H9 (cell line): Measurements from ENCODE around the gene ENPP1. TPM values are rescaled to one million over a fixed set of nuclear protein-coding genes. Genes with fewer than 3 reads are reported as not detected.

Source experiments
- DNase-seq: peaks from one replicate; pipeline ENCODE4 v3.0.0-alpha.2; 2017
- H2AFZ ChIP-seq: one replicate; pipeline ENCODE4 v1.6.1; 2013; ENCODE audit warnings: mild to moderate bottlenecking, low read length, control low read depth, moderate library complexity
- H2AK5ac ChIP-seq: 2 replicates; pipeline ENCODE4 v1.6.1; 2013; ENCODE audit warnings: low read length, control low read depth, mixed read lengths; ENCODE audit not compliant: insufficient read length
- H2BK120ac ChIP-seq: one replicate; pipeline ENCODE4 v1.6.1; 2013; ENCODE audit warnings: low read depth, mild to moderate bottlenecking, low read length, control low read depth, inconsistent platforms; ENCODE audit not compliant: poor library complexity, severe bottlenecking
- H2BK12ac ChIP-seq: 2 replicates; pipeline ENCODE4 v1.6.1; 2013; ENCODE audit warnings: low read length, control low read depth, mixed read lengths, low read depth; ENCODE audit not compliant: insufficient read length
- H2BK15ac ChIP-seq: 2 replicates; pipeline ENCODE4 v1.6.1; 2013; ENCODE audit warnings: low read depth, low read length, control low read depth
- H2BK20ac ChIP-seq: one replicate; pipeline ENCODE4 v1.6.1; 2013; ENCODE audit warnings: low read depth, mild to moderate bottlenecking, low read length, control low read depth, inconsistent platforms; ENCODE audit not compliant: poor library complexity, severe bottlenecking
- H2BK5ac ChIP-seq: 2 replicates; pipeline ENCODE4 v1.6.1; 2013; ENCODE audit warnings: low read length, control low read depth, mixed read lengths; ENCODE audit not compliant: insufficient read length
- H3K14ac ChIP-seq: 2 replicates; pipeline ENCODE4 v1.6.1; 2013; ENCODE audit warnings: low read length, control low read depth; ENCODE audit not compliant: insufficient read depth
- H3K18ac ChIP-seq: 2 replicates; pipeline ENCODE4 v1.6.1; 2013; ENCODE audit warnings: low read depth, mild to moderate bottlenecking, mixed read lengths, low read length, control low read depth; ENCODE audit not compliant: insufficient read length
- H3K23ac ChIP-seq: 2 replicates; pipeline ENCODE4 v1.6.1; 2013; ENCODE audit warnings: low read length, control low read depth, mixed read lengths, low read depth; ENCODE audit not compliant: insufficient read length
- H3K23me2 ChIP-seq: 2 replicates; pipeline ENCODE4 v1.6.1; 2013; ENCODE audit warnings: low read depth, mild to moderate bottlenecking, mixed read lengths, low read length, control low read depth; ENCODE audit not compliant: insufficient read length, poor library complexity, severe bottlenecking
- H3K27ac ChIP-seq: 2 replicates; pipeline ENCODE4 v1.5.1; 2013; ENCODE audit warnings: low read length, control low read depth, mixed read lengths, low read depth; ENCODE audit not compliant: insufficient read length
- H3K27me3 ChIP-seq: 2 replicates; pipeline ENCODE4 v1.6.1; 2013; ENCODE audit warnings: low read length, control low read depth, inconsistent platforms; ENCODE audit not compliant: insufficient read depth
- H3K4ac ChIP-seq: 2 replicates; pipeline ENCODE4 v1.6.1; 2013; ENCODE audit warnings: low read depth, mild to moderate bottlenecking, control low read depth, inconsistent platforms, low read length, moderate library complexity
- H3K4me1 ChIP-seq: 2 replicates; pipeline ENCODE4 v1.6.1; 2013; ENCODE audit warnings: low read length, control low read depth, inconsistent platforms; ENCODE audit not compliant: insufficient read depth
- H3K4me2 ChIP-seq: 2 replicates; pipeline ENCODE4 v1.6.1; 2013; ENCODE audit warnings: low read length, control low read depth, mixed read lengths; ENCODE audit not compliant: insufficient read length, insufficient read depth
- H3K56ac ChIP-seq: 2 replicates; pipeline ENCODE4 v1.6.1; 2013; ENCODE audit warnings: low read depth, mild to moderate bottlenecking, mixed read lengths, low read length, control low read depth; ENCODE audit not compliant: insufficient read length
- H3K79me1 ChIP-seq: 2 replicates; pipeline ENCODE4 v1.6.1; 2013; ENCODE audit warnings: low read depth, mild to moderate bottlenecking, moderate library complexity, low read length, control low read depth, inconsistent platforms; ENCODE audit not compliant: insufficient read depth, poor library complexity, severe bottlenecking
- H3K79me2 ChIP-seq: 2 replicates; pipeline ENCODE4 v1.6.1; 2013; ENCODE audit warnings: low read length, control low read depth, inconsistent platforms; ENCODE audit not compliant: insufficient read depth
- H3K9ac ChIP-seq: 2 replicates; pipeline ENCODE4 v1.6.1; 2013; ENCODE audit warnings: low read length, control low read depth, mixed read lengths; ENCODE audit not compliant: insufficient read length; ENCODE audit errors: extremely low read depth
- H3K9me3 ChIP-seq: one replicate; pipeline ENCODE4 v1.6.1; 2013; ENCODE audit warnings: low read depth, low read length, inconsistent platforms; ENCODE audit not compliant: control insufficient read depth
- H3T11ph ChIP-seq: one replicate; pipeline ENCODE4 v1.6.1; 2013; ENCODE audit warnings: mild to moderate bottlenecking, low read length, control low read depth, inconsistent platforms
- H4K20me1 ChIP-seq: one replicate; pipeline ENCODE4 v1.6.1; 2013; ENCODE audit not compliant: control insufficient read depth, insufficient read length, insufficient read depth
- H4K5ac ChIP-seq: 2 replicates; pipeline ENCODE4 v1.6.1; 2013; ENCODE audit warnings: low read depth, mild to moderate bottlenecking, mixed read lengths, low read length, control low read depth; ENCODE audit not compliant: insufficient read length
- H4K8ac ChIP-seq: replicated peaks from 2 replicates; pipeline ENCODE4 v1.6.1; 2013; ENCODE audit warnings: low read length, control low read depth, mixed read lengths, low read depth; ENCODE audit not compliant: insufficient read length
- H4K91ac ChIP-seq: 2 replicates; pipeline ENCODE4 v1.6.1; 2013; ENCODE audit warnings: low read depth, mild to moderate bottlenecking, moderate library complexity, mixed read lengths, low read length, control low read depth; ENCODE audit not compliant: insufficient read length
- H3K27ac Mint-ChIP-seq, 3 experiments: 2 replicates in 2 of 3; 3 replicates in 1 of 3; pipeline ENCODE4 v1.8.0; 2020 to 2021; ENCODE audit warnings: mixed read lengths in 3 of 3, mild to moderate bottlenecking in 1 of 3, moderate library complexity in 1 of 3
- H3K27me3 Mint-ChIP-seq: 2 replicates; pipeline ENCODE4 v1.8.0; 2021; ENCODE audit warnings: low read depth, mild to moderate bottlenecking, moderate library complexity, mixed read lengths
- H3K36me3 Mint-ChIP-seq, 3 experiments: 2 replicates in 2 of 3; 3 replicates in 1 of 3; pipeline ENCODE4 v1.8.0; 2020 to 2021; ENCODE audit warnings: low read depth in 3 of 3, mixed read lengths in 3 of 3; ENCODE audit not compliant: insufficient read depth in 1 of 3
- H3K4me1 Mint-ChIP-seq, 2 experiments: 2 replicates each; pipeline ENCODE4 v1.8.0; 2020; ENCODE audit warnings: mixed read lengths in 2 of 2
- H3K4me3 Mint-ChIP-seq, 2 experiments: 2 replicates in 1 of 2; 3 replicates in 1 of 2; pipeline ENCODE4 v1.8.0; 2020 to 2021; ENCODE audit warnings: mild to moderate bottlenecking in 2 of 2, mixed read lengths in 2 of 2, moderate library complexity in 1 of 2
- H3K9me3 Mint-ChIP-seq, 2 experiments: 2 replicates in 1 of 2; 3 replicates in 1 of 2; pipeline ENCODE4 v1.8.0; 2020; ENCODE audit warnings: mild to moderate bottlenecking in 2 of 2, mixed read lengths in 2 of 2, moderate library complexity in 1 of 2
- WGBS: extraction: QIAGEN DNeasy Blood & Tissue Kit; methylation state at CpG from one replicate; pipeline ENCODE4 v1.1.7; 2013; ENCODE audit warnings: missing lambda C conversion rate, low lambda C conversion rate, mixed read lengths; ENCODE audit not compliant: insufficient read length; ENCODE audit errors: extremely low coverage; 5-methylcytosine and 5-hydroxymethylcytosine counted together
- total RNA-seq: library from RNA; stranded (reverse); gene quantifications from 2 replicates; pipeline ENCODE4 v1.2.1, GENCODE V29; 2021
- TF ChIP-seq, protein P1 (sequence below): fragments of 200-600 bp; sonication (generic); conservative IDR thresholded peaks from 3 replicates; pipeline ENCODE4 v1.8.0; 2021; ENCODE audit warnings: antibody characterized with exemption, mild to moderate bottlenecking

The ENPP1 gene
- total RNA-seq, 1 experiment from 2014 or later, result 22.5 TPM

DNA sequence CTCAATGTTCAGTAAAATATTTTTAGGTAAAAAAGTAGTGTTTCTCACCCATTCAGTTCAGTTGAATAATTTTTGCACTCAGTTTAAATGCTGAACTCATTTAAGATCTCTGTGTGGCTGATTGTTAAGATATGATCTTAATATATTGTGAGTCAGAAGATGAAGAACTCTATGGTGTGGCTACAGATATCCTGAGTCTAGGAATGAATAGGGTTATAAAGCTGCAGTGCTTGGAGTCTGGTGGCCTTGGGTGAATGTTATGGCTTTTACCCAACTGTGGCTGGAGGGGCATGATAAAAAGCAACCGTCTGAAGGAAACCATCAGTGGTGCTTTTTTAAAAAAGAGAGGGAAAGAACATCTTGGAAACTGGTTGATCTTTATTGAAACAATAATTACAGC lies 77.4 kb downstream of the ENPP1 start:
- no CpG with 5 or more reads among the region's 1 CpG for WGBS
- H3K27me3 Mint-ChIP-seq, result no peaks in the 10 kb centered on the region
- no peak overlapping the region for H3K4me3 Mint-ChIP-seq
- no peak overlapping the region for H3K14ac ChIP-seq
- DNase-seq, result no peak
- no peak overlapping the region for H2BK5ac ChIP-seq
- no peak overlapping the region for H3K27ac ChIP-seq
- no peaks in the 10 kb centered on the region for H3K79me1 ChIP-seq
- H3K9me3 Mint-ChIP-seq, result no peaks in the 10 kb centered on the region
- no peak overlapping the region for H3K23ac ChIP-seq
- no peak overlapping the region for H3K4ac ChIP-seq
- H3K4me2 ChIP-seq, result no peak overlapping the region
- H4K5ac ChIP-seq, result no peak overlapping the region
- H2BK12ac ChIP-seq, result no peak overlapping the region
- no peaks in the 10 kb centered on the region for H3K4me1 Mint-ChIP-seq
- no peak overlapping the region; a peak in 1 of 7 replicates for H3K27ac Mint-ChIP-seq
- H3K4me1 ChIP-seq, result no peaks in the 10 kb centered on the region
- H3K23me2 ChIP-seq, result no peaks in the 10 kb centered on the region
- no peak overlapping the region for H2BK15ac ChIP-seq
- no peak overlapping the region for H4K8ac ChIP-seq
- peaks cover 33 to 53% (median 34%) of the 10 kb centered on the region in 3 experiments for H3K36me3 Mint-ChIP-seq
- no peak overlapping the region for H2BK120ac ChIP-seq
- H2BK20ac ChIP-seq, result no peak overlapping the region
- H3T11ph ChIP-seq, result no peak overlapping the region
- no peak overlapping the region for H3K9ac ChIP-seq
- H4K91ac ChIP-seq, result no peak overlapping the region
- H3K56ac ChIP-seq, result no peak overlapping the region
- no peaks in the 10 kb centered on the region for H3K79me2 ChIP-seq
- no peak overlapping the region for H2AK5ac ChIP-seq
- H3K18ac ChIP-seq, result no peak overlapping the region
- H3K9me3 ChIP-seq, result no peaks in the 10 kb centered on the region
- no peak overlapping the region for H2AFZ ChIP-seq
- H3K27me3 ChIP-seq, result no peaks in the 10 kb centered on the region
- H4K20me1 ChIP-seq, result no peaks in the 10 kb centered on the region
- TF ChIP-seq, protein P1, sequence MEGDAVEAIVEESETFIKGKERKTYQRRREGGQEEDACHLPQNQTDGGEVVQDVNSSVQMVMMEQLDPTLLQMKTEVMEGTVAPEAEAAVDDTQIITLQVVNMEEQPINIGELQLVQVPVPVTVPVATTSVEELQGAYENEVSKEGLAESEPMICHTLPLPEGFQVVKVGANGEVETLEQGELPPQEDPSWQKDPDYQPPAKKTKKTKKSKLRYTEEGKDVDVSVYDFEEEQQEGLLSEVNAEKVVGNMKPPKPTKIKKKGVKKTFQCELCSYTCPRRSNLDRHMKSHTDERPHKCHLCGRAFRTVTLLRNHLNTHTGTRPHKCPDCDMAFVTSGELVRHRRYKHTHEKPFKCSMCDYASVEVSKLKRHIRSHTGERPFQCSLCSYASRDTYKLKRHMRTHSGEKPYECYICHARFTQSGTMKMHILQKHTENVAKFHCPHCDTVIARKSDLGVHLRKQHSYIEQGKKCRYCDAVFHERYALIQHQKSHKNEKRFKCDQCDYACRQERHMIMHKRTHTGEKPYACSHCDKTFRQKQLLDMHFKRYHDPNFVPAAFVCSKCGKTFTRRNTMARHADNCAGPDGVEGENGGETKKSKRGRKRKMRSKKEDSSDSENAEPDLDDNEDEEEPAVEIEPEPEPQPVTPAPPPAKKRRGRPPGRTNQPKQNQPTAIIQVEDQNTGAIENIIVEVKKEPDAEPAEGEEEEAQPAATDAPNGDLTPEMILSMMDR, result no peak
